K562 (cell line): ENCODE measurements around the gene RAB3D. TPM values are rescaled to one million over a fixed set of nuclear protein-coding genes. Genes with fewer than 3 reads are reported as not detected.

Source experiments
- JUN ChIP-seq, 2 experiments: sonication (generic) in 1 of 2; formaldehyde crosslinking in 1 of 2; IDR thresholded peaks; 2 replicates each; pipeline versions ENCODE4 v1.6.1 to v1.8.0; 2012 to 2022; ENCODE audit warnings: borderline replicate concordance in 2 of 2, mild to moderate bottlenecking in 2 of 2, improper control_type of control experiment in 1 of 2, low read depth in 1 of 2, low read length in 1 of 2, missing genetic modification reagents in 1 of 2
- KDM5B ChIP-seq: fragments of 200-600 bp; sonication (generic); IDR thresholded peaks from 2 replicates; pipeline ENCODE4 v1.6.1; 2012; ENCODE audit warnings: low read depth, mild to moderate bottlenecking, moderate library complexity, low read length, control low read depth, inconsistent platforms; ENCODE audit not compliant: insufficient replicate concordance
- ZC3H8 ChIP-seq: fragments of 450-650 bp; IDR thresholded peaks from 2 replicates; pipeline ENCODE4 v1.6.1; 2017
- ZNF174 ChIP-seq: fragments of 250-450 bp; sonication (Bioruptor Pico); IDR thresholded peaks from 2 replicates; pipeline ENCODE4 v1.4.0; 2020; ENCODE audit warnings: mild to moderate bottlenecking
- ZNF717 ChIP-seq: fragments of 250-450 bp; sonication (Bioruptor Pico); IDR thresholded peaks from 2 replicates; pipeline ENCODE4 v1.5.0; 2021
- ZNF79 ChIP-seq: fragments of 250-450 bp; sonication (Bioruptor Pico); IDR thresholded peaks from 2 replicates; pipeline ENCODE4 v1.4.0; 2020; ENCODE audit warnings: low read depth, mild to moderate bottlenecking, moderate library complexity
- polyA plus RNA-seq, 8 experiments: library from polyadenylated mRNA; depleted of rRNA in 4 of 8; stranded (reverse) in 5 of 8; unstranded in 3 of 8; fragments of >200 nt; fragmentation: Nextera tagmentation in 2 of 8; fragmentation: Illumina TruSeq in 1 of 8; extraction: Ambion mirVana in 2 of 8; extraction: Trizol in 1 of 8; gene quantifications; 2 replicates each; pipeline versions ENCODE4 v1.2.1 to v1.2.3, GENCODE V29; 2011 to 2014; ENCODE audit warnings: inconsistent platforms in 1 of 8, missing spikeins in 1 of 8
- total RNA-seq, 7 experiments: library from RNA; depleted of rRNA in 6 of 7; stranded (reverse); fragments of >200 nt in 6 of 7; fragmentation: Illumina TruSeq in 2 of 7; extraction: Trizol in 2 of 7; gene quantifications; 2 replicates each; pipeline versions ENCODE4 v1.2.1 to v1.2.3, GENCODE V29; 2011 to 2021; ENCODE audit warnings: low replicate concordance in 1 of 7
- TF ChIP-seq, protein P1 (sequence below): fragments of 250-450 bp; sonication (Bioruptor Pico); IDR thresholded peaks from 2 replicates; pipeline ENCODE4 v1.8.0; 2021; ENCODE audit warnings: mild to moderate bottlenecking, moderate library complexity
- TF ChIP-seq, protein P2 (sequence below): fragments of 450-650 bp; formaldehyde crosslinking; IDR thresholded peaks from 2 replicates; pipeline ENCODE4 v1.4.0; 2022; ENCODE audit warnings: mild to moderate bottlenecking, moderate library complexity
- TF ChIP-seq, protein P3 (sequence below): fragments of 250-450 bp; sonication (Bioruptor Pico); IDR thresholded peaks from 2 replicates; pipeline ENCODE4 v1.4.0; 2020; ENCODE audit warnings: mild to moderate bottlenecking

Gene RAB3D
- total and polyA plus RNA-seq, 9 of the 15 experiments (the other 6 are each of a cell fraction or from before 2014, with no cell fraction given): 0.34 to 3.3 (median 1.3) TPM

DNA sequence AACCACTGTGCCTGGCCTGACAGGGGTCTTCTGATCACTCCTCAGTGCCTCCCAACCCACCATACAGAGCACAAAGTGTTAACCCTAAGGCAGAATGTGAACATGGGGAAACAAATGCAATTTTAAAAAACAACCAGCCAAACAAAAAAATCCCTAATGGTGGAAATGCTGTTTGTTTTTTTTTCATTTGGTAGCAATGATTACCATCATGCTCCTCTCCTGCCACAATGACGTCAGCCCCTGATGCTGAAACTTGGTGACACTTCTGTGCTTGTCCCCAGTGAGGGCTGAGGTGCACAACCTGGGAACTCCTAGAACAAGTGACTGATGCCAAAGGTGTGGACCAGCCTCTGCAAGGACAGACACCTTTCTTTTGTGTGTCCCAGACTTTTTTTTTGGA is 47.5 kb downstream of the RAB3D start (continued):
- TF ChIP-seq, protein P1, sequence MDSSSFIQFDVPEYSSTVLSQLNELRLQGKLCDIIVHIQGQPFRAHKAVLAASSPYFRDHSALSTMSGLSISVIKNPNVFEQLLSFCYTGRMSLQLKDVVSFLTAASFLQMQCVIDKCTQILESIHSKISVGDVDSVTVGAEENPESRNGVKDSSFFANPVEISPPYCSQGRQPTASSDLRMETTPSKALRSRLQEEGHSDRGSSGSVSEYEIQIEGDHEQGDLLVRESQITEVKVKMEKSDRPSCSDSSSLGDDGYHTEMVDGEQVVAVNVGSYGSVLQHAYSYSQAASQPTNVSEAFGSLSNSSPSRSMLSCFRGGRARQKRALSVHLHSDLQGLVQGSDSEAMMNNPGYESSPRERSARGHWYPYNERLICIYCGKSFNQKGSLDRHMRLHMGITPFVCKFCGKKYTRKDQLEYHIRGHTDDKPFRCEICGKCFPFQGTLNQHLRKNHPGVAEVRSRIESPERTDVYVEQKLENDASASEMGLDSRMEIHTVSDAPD (CRISPR knock-in tag): no peak
- TF ChIP-seq ZNF79 (CRISPR knock-in tag) (peak; percentile 100), JUN (IDR thresholded peaks at IDR 0.05; ENCODE audit: borderline replicate concordance, low read depth, low read length) (peak; percentile 33; the same call in 1 of the 2 replicates), JUN (CRISPR knock-in tag; IDR thresholded peaks at IDR 0.05; ENCODE audit: borderline replicate concordance) (no peak), ZNF174 (CRISPR knock-in tag) (no peak), KDM5B (no peak), ZNF717 (CRISPR knock-in tag) (no peak), ZC3H8 (no peak)
- TF ChIP-seq, protein P2, sequence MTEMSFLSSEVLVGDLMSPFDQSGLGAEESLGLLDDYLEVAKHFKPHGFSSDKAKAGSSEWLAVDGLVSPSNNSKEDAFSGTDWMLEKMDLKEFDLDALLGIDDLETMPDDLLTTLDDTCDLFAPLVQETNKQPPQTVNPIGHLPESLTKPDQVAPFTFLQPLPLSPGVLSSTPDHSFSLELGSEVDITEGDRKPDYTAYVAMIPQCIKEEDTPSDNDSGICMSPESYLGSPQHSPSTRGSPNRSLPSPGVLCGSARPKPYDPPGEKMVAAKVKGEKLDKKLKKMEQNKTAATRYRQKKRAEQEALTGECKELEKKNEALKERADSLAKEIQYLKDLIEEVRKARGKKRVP: no peak
- TF ChIP-seq, protein P3, sequence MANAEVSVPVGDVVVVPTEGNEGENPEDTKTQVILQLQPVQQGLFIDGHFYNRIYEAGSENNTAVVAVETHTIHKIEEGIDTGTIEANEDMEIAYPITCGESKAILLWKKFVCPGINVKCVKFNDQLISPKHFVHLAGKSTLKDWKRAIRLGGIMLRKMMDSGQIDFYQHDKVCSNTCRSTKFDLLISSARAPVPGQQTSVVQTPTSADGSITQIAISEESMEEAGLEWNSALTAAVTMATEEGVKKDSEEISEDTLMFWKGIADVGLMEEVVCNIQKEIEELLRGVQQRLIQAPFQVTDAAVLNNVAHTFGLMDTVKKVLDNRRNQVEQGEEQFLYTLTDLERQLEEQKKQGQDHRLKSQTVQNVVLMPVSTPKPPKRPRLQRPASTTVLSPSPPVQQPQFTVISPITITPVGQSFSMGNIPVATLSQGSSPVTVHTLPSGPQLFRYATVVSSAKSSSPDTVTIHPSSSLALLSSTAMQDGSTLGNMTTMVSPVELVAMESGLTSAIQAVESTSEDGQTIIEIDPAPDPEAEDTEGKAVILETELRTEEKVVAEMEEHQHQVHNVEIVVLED: no peak
